Calu3 (cell line): ENCODE results near the gene CHAC1. TPM values are rescaled to one million over a fixed set of nuclear protein-coding genes. Genes with fewer than 3 reads are reported as not detected.

ENCODE experiments used
- BruUV-seq: library from RNA; stranded (reverse); fragments of 400-500 nt; replicated peaks from 2 replicates; lab custom pipeline; 2021; lab: Mats Ljungman, UMichigan
- CTCF ChIA-PET: fragments of 300-600 bp; sonication (Branson Sonifier 250); formaldehyde crosslinking; loops from one replicate; lab custom pipeline; 2022; ENCODE audit warnings: antibody characterized with exemption; lab: Charles Lee
- DNase-seq: peaks from one replicate; pipeline ENCODE4 v3.0.0; 2022
- H3K27ac Mint-ChIP-seq: one replicate; pipeline ENCODE4 v1.8.0; 2022; ENCODE audit warnings: mixed read lengths; ENCODE audit not compliant: unreplicated experiment
- H3K27me3 Mint-ChIP-seq: one replicate; pipeline ENCODE4 v1.8.0; 2022; ENCODE audit warnings: mixed read lengths; ENCODE audit not compliant: unreplicated experiment
- H3K36me3 Mint-ChIP-seq: one replicate; pipeline ENCODE4 v1.8.0; 2022; ENCODE audit warnings: mild to moderate bottlenecking, moderate library complexity, mixed read lengths; ENCODE audit not compliant: insufficient read depth, unreplicated experiment
- H3K4me1 Mint-ChIP-seq: one replicate; pipeline ENCODE4 v1.8.0; 2022; ENCODE audit warnings: mild to moderate bottlenecking, low read depth, mixed read lengths; ENCODE audit not compliant: unreplicated experiment
- H3K4me3 Mint-ChIP-seq: one replicate; pipeline ENCODE4 v1.8.0; 2022; ENCODE audit warnings: mild to moderate bottlenecking, low read depth, moderate library complexity, mixed read lengths; ENCODE audit not compliant: unreplicated experiment
- H3K9me3 Mint-ChIP-seq: one replicate; pipeline ENCODE4 v1.8.0; 2022; ENCODE audit warnings: low read depth, mixed read lengths; ENCODE audit not compliant: unreplicated experiment
- intact Hi-C: fragments of 100-400 bp; cut with micrococcal nuclease; formaldehyde crosslinking; loops from one replicate; pipeline ENCODE4 v1.10.0; 2022; ENCODE audit not compliant: unreplicated experiment
- total RNA-seq: library from RNA; stranded (reverse); gene quantifications from 2 replicates; pipeline ENCODE4 v1.2.3, GENCODE V29; 2022
- TF ChIP-seq, protein P1 (sequence below): fragments of 200-600 bp; IDR thresholded peaks from one replicate; pipeline ENCODE4 v1.8.0; 2022; ENCODE audit warnings: antibody characterized with exemption; ENCODE audit not compliant: unreplicated experiment

The CHAC1 gene
- total RNA-seq, 1 experiment from 2014 or later = 5.2 TPM

DNA sequence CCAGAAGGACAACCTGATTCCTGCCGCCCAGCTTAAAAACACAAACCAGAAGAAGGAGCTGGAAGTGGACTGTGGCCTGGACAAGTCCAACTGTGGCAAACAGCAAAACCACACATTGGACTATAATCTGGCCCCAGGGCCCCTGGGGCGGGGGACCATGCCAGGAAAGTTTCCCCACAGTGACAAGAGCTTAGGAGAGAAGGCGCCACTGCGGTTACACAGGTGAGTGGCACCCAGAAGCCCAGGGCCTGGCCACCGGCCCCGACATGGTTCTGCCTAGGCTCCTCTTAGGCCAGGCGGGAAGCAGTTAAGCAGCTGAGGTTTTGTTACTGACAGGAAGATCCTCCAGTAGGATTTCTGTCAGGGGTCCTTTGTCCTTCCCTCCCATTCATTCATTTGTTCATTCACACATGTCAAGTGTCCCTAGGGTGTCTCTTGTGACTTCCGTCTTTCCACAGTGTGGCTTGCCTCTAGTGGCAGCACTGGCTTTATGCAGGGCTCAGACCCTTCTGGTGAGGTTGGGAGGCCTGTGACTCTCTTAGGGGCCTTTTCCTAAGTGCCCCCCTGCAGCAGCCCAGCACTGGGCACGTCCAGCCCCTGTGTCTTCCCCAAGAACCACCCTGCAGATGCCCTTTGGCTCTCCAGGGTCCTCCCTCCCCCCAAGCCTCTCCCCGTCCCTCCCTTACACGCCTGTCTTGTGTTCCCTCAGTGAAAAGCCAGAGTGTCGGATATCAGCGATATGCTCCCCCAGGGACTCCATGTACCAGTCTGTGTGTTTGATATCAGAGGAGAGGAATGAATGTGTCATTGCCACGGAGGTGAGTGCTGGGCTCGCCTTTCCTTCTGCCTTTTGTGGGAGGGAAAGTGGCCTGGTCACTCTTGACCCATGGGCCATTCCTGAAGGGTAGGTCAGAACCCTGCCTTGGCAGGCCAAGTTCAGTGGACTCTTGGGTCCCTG, 16.3 kb upstream of the CHAC1 start:
- BruUV-seq = no TSS peak
- H3K4me3 Mint-ChIP-seq = no peak overlapping the region
- TF ChIP-seq, protein P1, sequence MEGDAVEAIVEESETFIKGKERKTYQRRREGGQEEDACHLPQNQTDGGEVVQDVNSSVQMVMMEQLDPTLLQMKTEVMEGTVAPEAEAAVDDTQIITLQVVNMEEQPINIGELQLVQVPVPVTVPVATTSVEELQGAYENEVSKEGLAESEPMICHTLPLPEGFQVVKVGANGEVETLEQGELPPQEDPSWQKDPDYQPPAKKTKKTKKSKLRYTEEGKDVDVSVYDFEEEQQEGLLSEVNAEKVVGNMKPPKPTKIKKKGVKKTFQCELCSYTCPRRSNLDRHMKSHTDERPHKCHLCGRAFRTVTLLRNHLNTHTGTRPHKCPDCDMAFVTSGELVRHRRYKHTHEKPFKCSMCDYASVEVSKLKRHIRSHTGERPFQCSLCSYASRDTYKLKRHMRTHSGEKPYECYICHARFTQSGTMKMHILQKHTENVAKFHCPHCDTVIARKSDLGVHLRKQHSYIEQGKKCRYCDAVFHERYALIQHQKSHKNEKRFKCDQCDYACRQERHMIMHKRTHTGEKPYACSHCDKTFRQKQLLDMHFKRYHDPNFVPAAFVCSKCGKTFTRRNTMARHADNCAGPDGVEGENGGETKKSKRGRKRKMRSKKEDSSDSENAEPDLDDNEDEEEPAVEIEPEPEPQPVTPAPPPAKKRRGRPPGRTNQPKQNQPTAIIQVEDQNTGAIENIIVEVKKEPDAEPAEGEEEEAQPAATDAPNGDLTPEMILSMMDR = no peak
- CTCF ChIA-PET = no interaction called here
- no peaks in the 10 kb centered on the region for H3K36me3 Mint-ChIP-seq
- no peak overlapping the region for H3K27ac Mint-ChIP-seq
- H3K27me3 Mint-ChIP-seq = no peaks in the 10 kb centered on the region
- intact Hi-C loops = no loop called here
- H3K4me1 Mint-ChIP-seq = peaks cover 19% of the 10 kb centered on the region
- no peaks in the 10 kb centered on the region for H3K9me3 Mint-ChIP-seq
- DNase-seq = no peak

DNA sequence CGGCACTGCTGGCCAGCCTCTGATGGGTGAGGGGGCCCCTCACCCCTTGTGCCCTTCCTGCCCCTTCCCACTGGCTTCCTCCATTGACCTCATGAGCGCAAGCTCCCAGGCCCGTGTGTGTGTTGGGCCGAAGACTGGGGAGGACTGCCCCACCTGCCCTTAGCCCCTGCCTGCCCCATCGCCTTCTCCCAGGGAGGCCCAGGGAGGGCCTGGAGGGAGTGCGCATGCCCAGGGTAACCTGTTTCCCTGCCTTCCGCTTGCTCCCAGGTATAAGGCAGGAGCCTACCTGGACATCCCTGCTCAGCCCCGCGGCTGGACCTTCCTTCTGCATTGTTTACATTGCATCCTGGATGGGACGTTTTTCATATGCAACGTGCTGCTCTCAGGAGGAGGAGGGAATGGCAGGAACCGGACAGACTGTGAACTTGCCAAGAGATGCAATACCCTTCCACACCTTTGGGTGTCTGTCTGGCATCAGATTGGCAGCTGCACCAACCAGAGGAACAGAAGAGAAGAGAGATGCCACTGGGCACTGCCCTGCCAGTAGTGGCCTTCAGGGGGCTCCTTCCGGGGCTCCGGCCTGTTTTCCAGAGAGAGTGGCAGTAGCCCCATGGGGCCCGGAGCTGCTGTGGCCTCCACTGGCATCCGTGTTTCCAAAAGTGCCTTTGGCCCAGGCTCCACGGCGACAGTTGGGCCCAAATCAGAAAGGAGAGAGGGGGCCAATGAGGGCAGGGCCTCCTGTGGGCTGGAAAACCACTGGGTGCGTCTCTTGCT, 15.3 kb upstream of the CHAC1 start:
- intact Hi-C loops = no loop called here
- CTCF ChIA-PET = no interaction called here

DNA sequence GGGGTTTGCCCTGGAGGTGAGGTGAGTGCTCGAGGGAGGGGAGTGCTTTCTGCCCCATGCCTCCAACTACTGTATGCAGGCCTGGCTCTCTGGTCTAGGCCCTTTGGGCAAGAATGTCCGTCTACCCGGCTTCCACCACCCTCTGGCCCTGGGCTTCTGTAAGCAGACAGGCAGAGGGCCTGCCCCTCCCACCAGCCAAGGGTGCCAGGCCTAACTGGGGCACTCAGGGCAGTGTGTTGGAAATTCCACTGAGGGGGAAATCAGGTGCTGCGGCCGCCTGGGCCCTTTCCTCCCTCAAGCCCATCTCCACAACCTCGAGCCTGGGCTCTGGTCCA, 14.8 kb upstream of the CHAC1 start:
- Mint-ChIP-seq H3K4me3 (no peak overlapping the region), H3K36me3 (peaks cover 3% of the 10 kb centered on the region), H3K27me3 (no peaks in the 10 kb centered on the region), H3K4me1 (peaks cover 4% of the 10 kb centered on the region), H3K9me3 (no peaks in the 10 kb centered on the region), H3K27ac (no peak overlapping the region)
- TF ChIP-seq, protein P1 = no peak
- intact Hi-C loops = no loop called here
- BruUV-seq = no TSS peak
- CTCF ChIA-PET = no interaction called here
- no peak for DNase-seq

More for the DNA sequence above, 15.3 kb upstream of the CHAC1 start:
- Mint-ChIP-seq H3K27me3 (no peaks in the 10 kb centered on the region), H3K4me1 (peaks cover 10% of the 10 kb centered on the region), H3K9me3 (no peaks in the 10 kb centered on the region), H3K27ac (no peak overlapping the region), H3K36me3 (peaks cover 3% of the 10 kb centered on the region), H3K4me3 (no peak overlapping the region)
- DNase-seq = peak; percentile 60
- TF ChIP-seq, protein P1 = peak; percentile 21
- BruUV-seq = no TSS peak

DNA sequence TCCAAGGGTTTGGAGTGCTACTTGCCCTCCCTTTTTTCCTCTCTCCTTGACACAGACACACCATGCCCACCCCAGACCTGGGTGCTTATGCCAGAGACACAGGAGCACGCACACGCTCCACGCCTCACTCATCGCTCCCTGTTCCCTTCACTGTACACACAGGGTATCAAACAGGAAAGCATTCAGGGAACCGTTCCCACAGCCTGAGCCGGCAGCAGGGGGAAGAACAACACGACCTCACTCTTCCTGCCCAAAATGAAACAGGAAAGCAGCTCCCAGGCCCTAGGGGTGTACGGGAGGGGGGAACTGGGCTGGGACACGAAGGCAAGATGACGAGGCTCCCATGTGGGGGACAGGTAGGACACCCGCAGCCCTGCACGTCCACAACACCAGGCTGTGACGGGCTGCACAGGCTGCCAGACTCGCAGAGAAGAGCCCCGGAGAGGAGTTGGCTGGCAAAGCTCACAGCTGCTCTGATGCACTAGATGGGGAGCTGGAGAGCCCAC, 12.9 kb upstream of the CHAC1 start:
- DNase-seq = no peak
- Mint-ChIP-seq H3K27me3 (no peaks in the 10 kb centered on the region), H3K27ac (no peak overlapping the region), H3K9me3 (no peaks in the 10 kb centered on the region), H3K4me3 (no peak overlapping the region), H3K36me3 (peaks cover 3% of the 10 kb centered on the region), H3K4me1 (no peaks in the 10 kb centered on the region)
- CTCF ChIA-PET = interaction anchor here (1.4 kb wide), 1 partner anchor 10 kb away, joined by 6 read pairs; no protein-coding TSS in a partner anchor
- intact Hi-C loops = loop anchor here (10.0 kb wide), 1 partner anchor 244 kb away; no protein-coding TSS in a partner anchor
- BruUV-seq = no TSS peak
- TF ChIP-seq, protein P1 = no peak
